Measurements from ENCODE around the gene TOP3A.

- TF ChIP-seq POLR2A (IDR thresholded peaks at IDR 0.05; ENCODE audit: low read depth, low read length) (no peak), POLR2AphosphoS5 (IDR thresholded peaks at IDR 0.05; ENCODE audit: low read depth, low read length) (no peak), TAF1 (IDR thresholded peaks at IDR 0.05; ENCODE audit: low read depth, low read length) (no peak), SPI1 (IDR thresholded peaks at IDR 0.05; ENCODE audit: low read depth, low read length) (no peak), POU2F2 (IDR thresholded peaks at IDR 0.05; ENCODE audit: low read depth, low read length) (no peak)
These were observed 49.4 kb upstream of the TOP3A start for GRCh38 chr17:18364166-18364565.

Data from GM12891 (cell line).